Peyer's patch (tissue), 4 donors: ENCODE results near the gene MGMT.

Source experiments
- CTCF ChIP-seq, 6 experiments: fragments of 450-650 bp in 4 of 6; fragments of 200-600 bp in 2 of 6; sonication (generic) in 1 of 6; IDR thresholded peaks; one replicate each; pipeline ENCODE4 v1.5.1; 2017 to 2019; ENCODE audit warnings: antibody characterized with exemption in 6 of 6, mild to moderate bottlenecking in 3 of 6, moderate library complexity in 1 of 6
- POLR2A ChIP-seq, 2 donors: fragments of 450-650 bp; IDR thresholded peaks; one replicate each; pipeline ENCODE4 v1.5.1; 2017; ENCODE audit warnings: antibody characterized with exemption in 2 of 2, mild to moderate bottlenecking in 2 of 2, moderate library complexity in 2 of 2

GRCh38 chr10:129809431-129809830, 342.4 kb downstream of the MGMT start:
- no peak for TF ChIP-seq CTCF (IDR thresholded peaks at IDR 0.05)
- TF ChIP-seq POLR2A (IDR thresholded peaks at IDR 0.05), result no peak
